CD1c-positive myeloid dendritic cell (primary cell): Measurements from ENCODE around the gene CRACR2B.

Experiments used
- DNase-seq: peaks from one replicate; pipeline ENCODE4 v3.0.0-alpha.2; 2016; ENCODE audit errors: extremely low spot score

The CRACR2B gene

DNA sequence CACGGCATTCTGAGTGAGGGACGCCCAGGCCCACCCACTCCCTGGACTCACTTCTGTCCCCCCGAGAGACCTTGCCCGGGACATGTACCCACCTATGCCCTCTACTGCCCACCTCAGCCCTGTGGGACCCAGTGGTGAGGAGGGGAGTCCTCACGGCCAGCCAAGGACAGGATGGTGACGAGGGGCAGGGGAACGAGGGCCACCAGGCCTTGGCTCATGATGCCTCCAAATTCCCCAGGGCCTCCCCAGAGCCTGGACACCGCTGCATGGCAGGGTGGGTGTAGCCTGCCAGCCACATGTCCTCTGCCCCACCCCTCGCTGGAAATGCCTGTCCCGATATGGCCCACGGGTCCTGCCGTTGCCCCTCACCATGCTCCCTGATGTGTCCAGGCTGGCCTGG, 41.1 kb downstream of the CRACR2B start:
- no peak for DNase-seq

DNA sequence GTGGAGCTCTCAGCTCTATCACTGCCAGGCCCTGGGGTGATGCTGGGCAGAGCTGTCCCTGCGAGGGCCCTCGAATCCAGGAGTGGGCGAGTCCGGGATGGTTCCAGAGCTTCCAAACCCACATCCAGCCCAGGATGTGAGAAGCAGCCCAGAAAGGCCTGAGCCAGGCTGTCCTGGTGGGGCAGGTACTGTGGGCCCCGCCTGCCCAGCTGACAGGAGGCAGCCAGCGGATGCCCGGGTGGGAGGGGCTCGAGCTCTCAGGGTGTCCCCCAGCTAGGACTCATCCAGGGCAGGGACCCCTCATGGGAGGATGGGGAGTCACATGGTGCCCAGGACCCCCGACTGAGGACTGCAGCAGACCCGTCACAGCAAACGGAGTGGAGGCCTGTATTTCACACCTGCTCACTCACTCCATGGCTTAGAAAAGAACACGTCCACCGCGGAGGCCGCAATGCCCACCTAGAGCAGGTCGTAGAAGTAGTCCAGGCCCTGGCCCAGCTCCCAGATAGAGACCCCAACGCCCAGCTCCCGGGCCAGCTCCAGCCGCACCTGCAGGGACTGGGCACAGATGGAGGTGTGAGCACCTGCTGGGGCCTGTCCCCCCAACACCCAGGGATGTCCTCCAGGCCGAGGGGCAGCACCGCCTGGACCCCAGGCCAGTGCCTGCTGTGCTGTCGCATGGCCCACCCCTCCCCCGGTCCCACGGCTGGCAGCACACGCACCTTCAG, 41.8 kb downstream of the CRACR2B start:
- DNase-seq = no peak

DNA sequence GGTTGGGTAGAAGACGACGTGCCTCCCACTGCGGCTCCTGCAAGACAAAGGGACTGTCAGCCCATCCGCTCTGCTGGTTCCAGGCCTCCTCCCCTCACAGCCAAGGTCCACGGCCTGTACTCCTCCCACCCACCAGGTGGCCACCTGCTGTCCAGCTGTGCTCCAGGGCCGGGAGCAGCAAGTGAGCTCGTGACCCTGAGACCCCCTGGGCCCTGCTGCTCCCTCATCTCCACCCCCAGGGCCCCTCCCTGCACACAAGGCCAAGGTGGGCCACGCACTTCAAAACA, 42.4 kb downstream of the CRACR2B start:
- no peak for DNase-seq

DNA sequence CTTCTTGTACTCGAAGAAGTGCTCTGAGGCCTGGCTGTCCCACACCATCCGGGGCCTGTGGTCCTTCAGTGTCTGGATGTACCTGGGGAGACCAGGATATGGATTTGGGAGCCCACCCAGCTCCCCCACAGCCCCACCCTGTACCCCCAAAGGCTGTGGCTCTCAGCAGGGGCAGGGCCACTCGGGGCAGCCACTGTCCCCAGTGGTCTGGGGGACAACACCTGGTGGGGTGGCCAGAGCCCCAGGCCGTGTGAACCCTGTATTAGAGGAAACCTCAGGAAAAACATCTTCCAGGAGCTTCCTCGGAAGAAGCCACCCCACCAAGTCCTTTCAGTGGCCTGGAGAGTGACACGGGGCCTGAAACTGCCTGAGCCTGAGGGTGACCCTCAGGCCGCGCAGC, 42.7 kb downstream of the CRACR2B start:
- DNase-seq = no peak

DNA sequence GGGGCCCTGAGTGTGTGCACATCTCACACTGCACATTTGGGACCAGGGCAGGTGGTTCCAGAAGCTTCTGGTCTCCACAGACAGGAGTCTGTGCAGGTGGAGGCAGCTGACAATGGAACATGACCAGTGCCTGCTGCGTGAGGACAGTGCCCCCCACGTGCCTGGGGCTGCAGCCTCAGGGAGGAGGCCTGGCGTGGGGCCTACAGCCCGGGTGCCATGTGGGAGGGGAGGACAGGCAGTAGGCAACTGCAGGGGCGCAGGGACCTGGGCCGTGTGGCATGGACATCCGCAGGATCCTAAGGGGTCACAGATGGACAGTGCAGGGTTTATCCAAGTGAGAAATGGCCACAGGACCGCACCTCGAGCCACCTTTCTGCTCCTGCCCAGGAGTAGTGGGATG, 43.8 kb downstream of the CRACR2B start:
- DNase-seq = no peak

DNA sequence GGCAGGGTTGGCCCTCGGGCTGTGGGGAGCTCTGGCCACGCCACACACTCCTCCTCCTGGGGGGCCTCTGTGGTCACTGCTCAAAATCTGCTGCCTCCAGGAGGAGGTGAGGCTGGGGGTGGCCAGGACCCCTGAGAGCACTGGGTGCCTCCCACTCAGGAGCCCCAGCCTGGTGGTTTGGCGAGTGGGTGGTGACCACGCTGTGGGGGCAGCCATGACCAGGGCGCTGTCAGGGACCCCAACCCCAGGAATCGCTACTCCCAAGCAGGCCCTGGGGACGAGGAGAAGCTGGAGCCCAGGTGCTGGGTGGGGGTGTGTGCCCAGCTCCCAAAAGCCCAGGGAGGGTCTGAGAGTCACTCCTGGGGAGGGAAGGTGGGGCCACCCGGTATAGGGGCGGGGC, 45.1 kb downstream of the CRACR2B start:
- DNase-seq = no peak

DNA sequence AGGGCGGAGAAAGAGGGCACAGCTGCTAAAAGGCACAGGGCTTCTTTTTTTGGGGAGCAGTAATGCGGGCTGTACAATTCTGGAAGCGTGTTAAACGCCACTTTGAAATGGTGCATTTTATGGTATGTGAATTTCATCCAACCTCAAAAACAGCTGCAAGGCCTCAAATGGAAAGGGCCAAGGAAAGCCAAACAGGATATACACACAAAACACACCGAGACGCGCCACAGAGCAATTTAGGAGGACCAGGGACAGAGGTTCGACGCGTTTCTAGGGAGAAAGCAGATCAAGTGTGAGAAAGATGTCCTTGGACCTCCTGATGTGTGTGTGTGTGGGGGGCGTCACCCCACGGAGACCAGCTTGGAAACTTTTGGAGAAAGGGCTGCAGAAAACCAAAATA, 46.0 kb downstream of the CRACR2B start:
- DNase-seq = no peak

DNA sequence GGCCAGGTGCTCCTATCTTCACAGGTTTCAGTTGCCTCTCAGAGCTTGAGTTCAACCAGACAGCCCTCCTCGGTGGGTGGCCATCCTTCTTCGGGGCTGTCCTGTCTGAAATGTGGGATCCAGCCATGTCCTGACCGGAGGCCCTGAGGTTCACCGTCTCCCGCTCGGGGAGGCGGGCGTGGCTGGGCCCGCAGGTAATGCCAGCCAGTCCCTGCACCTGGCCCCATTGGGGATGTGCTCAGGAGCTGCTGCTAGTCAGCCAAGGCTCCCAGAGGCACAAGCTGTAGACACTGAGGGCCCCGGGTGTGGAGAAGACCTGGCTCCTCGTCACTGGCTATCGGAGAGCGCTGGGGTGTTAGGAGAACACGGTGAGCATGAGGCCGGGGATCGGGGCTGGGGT, 47.5 kb downstream of the CRACR2B start:
- no peak for DNase-seq

DNA sequence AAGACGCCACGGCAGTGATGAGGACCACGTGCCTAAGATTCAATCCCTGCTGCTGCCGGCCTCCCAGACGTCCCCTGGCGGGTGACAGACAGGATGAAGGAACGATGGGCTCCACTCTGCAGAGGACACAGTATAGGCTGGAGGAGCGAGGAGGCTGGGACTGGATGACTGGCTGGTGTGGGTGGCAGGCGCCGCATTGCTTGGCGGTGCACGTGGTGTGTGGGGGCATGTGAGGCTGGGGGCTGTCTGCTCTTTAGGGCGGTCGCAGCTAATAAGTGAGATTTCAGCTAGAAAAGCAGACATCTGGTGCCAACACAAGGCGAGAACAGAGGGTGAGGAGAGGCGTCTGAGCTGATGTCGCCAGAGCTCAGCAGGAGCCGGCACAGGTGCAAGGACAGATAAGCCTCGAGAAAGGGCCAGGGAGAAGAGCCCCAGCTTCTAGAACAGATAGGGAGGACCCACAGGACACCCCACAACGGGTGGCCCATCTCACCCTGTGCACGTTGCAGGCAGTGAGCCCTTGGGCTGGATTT, 48.1 kb downstream of the CRACR2B start:
- no peak for DNase-seq

DNA sequence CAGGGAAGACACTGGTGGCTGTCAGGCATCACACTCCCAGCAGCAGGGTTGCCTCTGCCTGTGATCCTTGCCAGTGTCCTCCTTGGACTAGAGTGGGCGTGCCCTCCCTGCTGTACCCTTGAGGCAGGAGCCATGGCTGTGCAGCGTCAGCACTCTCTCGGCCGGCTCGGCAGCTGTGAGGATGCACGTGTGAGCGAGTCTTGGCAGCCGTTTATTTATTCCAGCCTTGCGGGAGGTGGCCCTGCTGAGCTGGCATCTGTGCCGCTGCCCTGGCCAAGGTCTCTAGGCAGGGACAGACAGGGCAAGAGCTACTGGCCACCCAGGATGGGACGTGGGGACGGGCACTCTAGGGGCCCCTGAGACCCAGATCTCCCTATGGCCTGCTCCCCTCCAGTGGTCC, 48.8 kb downstream of the CRACR2B start:
- no peak for DNase-seq

DNA sequence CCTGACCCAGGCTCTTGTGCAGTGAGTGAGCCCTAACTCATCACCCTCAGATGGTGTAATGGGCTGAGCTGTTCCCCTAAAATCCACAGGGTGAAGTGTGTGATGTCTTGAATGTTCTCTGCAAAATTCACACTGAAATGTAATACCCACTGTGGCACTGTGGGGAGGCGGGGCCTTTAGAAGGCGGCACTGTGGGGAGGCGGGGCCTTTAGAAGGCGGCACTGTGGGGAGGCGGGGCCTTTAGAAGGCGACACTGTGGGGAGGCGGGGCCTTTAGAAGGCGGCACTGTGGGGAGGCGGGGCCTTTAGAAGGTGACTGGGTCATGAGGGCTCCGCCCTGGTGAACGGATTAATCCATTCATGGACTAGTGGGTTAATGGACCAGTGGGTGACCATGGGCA, 49.8 kb downstream of the CRACR2B start:
- no peak for DNase-seq

DNA sequence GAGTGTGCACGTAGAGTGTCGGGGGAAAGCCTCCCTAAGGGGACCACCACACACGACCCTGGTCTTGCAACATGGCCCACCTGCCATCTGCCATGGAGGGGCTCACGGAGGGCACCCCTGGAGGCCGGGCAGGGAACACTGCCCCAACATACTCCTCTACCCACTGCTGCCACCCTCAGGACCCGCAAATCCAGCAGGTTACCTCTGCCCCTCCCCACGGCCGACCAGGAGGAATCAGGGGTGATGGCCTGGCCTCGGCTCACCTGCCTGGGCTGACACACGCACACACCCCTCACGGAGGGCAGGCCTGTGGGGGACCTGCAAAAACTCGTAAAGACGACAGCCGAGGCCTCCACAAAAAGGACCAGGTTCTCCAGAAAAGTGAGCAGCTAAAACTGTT, 52.7 kb downstream of the CRACR2B start:
- DNase-seq = no peak
